HG02798 (cell line): ENCODE results near the gene HOMER1.

Experiments used
- ATAC-seq: cut with Tn5 transposase; IDR thresholded peaks from one replicate; pipeline ENCODE4 v1.9.1; 2021; ENCODE audit warnings: mild to moderate bottlenecking; ENCODE audit not compliant: unreplicated experiment, poor library complexity

Gene HOMER1

DNA sequence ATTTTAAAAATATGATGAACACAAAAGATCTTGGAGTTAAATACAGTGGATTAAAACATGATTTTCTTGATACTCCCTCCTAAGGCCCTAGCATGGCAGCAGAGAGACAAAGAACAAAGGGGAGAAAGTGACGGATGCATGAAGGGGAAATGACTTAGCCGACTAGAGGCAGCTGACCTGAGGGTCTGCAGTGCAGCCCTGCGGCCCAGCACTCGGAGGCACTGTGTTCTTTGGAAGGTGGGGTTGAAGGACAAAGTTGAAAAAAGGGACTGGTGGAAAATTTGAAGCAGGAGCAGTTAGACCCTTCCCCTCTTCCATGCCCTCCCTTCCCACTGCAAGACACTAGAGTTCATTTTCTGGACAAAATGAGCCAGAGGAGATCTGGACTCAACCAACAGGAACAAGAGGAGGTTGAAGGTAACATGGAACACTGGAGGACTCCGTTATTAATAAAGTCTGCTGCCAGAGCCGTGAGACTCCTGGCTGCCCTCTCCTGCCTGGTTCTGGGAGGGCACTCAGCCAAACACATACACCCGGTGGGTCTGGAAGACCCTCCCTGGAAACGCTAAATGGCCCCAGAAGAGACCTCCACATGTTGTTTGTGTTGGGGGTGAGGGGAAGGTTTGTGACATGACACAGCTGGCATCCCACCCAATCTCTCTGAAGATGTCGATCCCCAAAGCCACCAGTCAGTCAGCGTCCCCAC, 179.9 kb downstream of the HOMER1 start:
- no peak for ATAC-seq

DNA sequence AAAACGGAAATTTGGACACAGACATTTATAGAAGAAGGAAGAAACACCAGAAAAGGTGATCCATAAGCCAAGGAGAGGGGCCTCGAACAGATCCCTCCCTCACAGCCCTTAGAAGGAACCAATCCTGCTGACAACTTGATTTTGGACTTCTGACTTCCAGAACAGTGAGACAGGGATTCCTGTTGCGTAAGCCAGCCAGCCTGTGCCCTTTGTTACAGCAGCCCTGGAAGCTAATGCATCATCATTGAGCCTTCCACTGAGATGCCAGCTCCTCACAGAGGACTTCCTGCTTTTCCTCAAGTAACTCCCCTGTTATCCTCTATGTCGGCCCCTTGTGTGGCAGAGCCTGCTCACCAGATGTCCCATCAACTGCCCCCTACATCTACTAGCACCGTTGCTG, 183.9 kb downstream of the HOMER1 start:
- ATAC-seq = no peak

DNA sequence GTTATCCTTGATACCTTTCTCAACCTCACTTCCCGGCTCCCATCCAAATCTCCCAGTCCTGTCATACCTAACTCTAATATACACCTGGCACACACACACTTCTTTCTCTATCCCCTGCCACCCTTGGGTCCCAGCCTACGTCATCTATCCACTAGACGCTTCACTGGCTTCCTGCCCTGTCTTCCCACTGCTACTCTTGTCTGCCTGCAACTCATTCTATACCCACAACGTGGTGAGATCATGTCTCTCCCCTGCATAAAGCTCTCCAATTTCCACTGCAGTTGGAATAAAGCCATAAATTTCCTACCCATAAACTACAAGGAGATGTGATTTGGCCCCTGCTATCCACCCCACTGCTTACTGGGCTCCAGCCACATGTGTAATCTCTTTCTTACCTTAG, 184.5 kb downstream of the HOMER1 start:
- ATAC-seq = no peak
